ENCODE data around the gene ARF5. TPM values are rescaled to one million over a fixed set of nuclear protein-coding genes. Genes with fewer than 3 reads are reported as not detected.

The ARF5 gene
- total and polyA plus RNA-seq, 2 donors from 2014 or later: 132 to 223 TPM

GRCh38 chr7:127635659-127636285, 47.6 kb downstream of the ARF5 start:
- Histone ChIP-seq H3K36me3 (ENCODE audit: control insufficient read depth in 2 of 3, insufficient read depth in 3 of 3, low read length in 3 of 3) (no peaks in the 10 kb centered on the region), H3K27me3 (ENCODE audit: control insufficient read depth, insufficient read depth, low read length) (no peaks in the 10 kb centered on the region), H3K4me3 (ENCODE audit: low read length in 3 of 3) (no peak overlapping the region), H3K9me3 (ENCODE audit: control insufficient read depth in 2 of 3, insufficient read depth in 1 of 3, low read length in 3 of 3) (no peaks in the 10 kb centered on the region), H3K4me1 (ENCODE audit: control insufficient read depth in 2 of 3, insufficient read depth in 2 of 3, low read depth in 1 of 3, low read length in 3 of 3) (no peaks in the 10 kb centered on the region), H3K9ac (ENCODE audit: low read length in 3 of 3) (no peak overlapping the region), H3K27ac (ENCODE audit: low read depth in 2 of 2, low read length in 2 of 2) (no peak overlapping the region)
- no peak for FAIRE-seq
- TF ChIP-seq CTCF (IDR thresholded peaks at IDR 0.05; ENCODE audit: borderline replicate concordance, extremely low read depth, insufficient read depth): no peak
- DNase-seq: no peak
- intact Hi-C loops (cut with DNase I): no loop called here

DNA sequence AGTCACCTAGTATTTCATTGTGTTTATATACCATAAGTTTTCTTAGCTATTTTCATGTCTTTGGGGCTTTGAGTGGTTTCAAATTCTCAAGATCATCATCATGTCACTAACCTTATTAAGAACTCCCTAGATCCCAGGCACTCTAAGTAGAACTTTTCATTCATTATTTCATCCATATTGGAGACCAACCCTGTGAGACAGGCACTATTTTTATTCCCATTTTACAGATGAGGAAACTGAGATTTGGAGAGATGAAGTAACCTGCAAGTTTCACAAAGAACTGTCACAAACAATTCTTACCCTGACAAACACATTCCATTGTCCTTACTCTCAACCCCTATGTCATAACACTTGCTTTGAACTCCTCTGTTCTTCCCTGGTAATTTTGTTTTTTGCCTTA, 50.0 kb downstream of the ARF5 start:
- intact Hi-C loops (cut with DNase I): no loop called here
- no peak overlapping the region for H3K27ac ChIP-seq (ENCODE audit: low read depth in 2 of 2, low read length in 2 of 2)
- no peaks in the 10 kb centered on the region for H3K9me3 ChIP-seq (ENCODE audit: control insufficient read depth in 2 of 3, insufficient read depth in 1 of 3, low read length in 3 of 3)
- H3K36me3 ChIP-seq (ENCODE audit: control insufficient read depth in 2 of 3, insufficient read depth in 3 of 3, low read length in 3 of 3): no peaks in the 10 kb centered on the region
- H3K4me1 ChIP-seq (ENCODE audit: control insufficient read depth in 2 of 3, insufficient read depth in 2 of 3, low read depth in 1 of 3, low read length in 3 of 3): no peaks in the 10 kb centered on the region
- FAIRE-seq (no peak), DNase-seq (no peak)
- TF ChIP-seq CTCF (IDR thresholded peaks at IDR 0.05; ENCODE audit: borderline replicate concordance, extremely low read depth, insufficient read depth): no peak
- no peaks in the 10 kb centered on the region for H3K27me3 ChIP-seq (ENCODE audit: control insufficient read depth, insufficient read depth, low read length)
- no peak overlapping the region for H3K4me3 ChIP-seq (ENCODE audit: low read length in 3 of 3)
- no peak overlapping the region for H3K9ac ChIP-seq (ENCODE audit: low read length in 3 of 3)

Other genes starting within 250 kb of the ARF5 start
- 36.8 TPM for gene ZNF800, start 195.7 kb upstream of the ARF5 start, total RNA-seq
- gene ZNF800, start 195.7 kb upstream of the ARF5 start, polyA plus RNA-seq (ENCODE audit: insufficient read depth, low read depth, low replicate concordance): 4.5 TPM
- gene GCC1, start 2.8 kb upstream of the ARF5 start, total RNA-seq: 16.7 TPM
- 6.9 TPM for gene GCC1, start 2.8 kb upstream of the ARF5 start, polyA plus RNA-seq (ENCODE audit: insufficient read depth, low read depth, low replicate concordance)
- gene FSCN3, start 5.3 kb downstream of the ARF5 start, total RNA-seq: 0.57 TPM
- 1.2 TPM for gene FSCN3, start 5.3 kb downstream of the ARF5 start, polyA plus RNA-seq (ENCODE audit: insufficient read depth, low read depth, low replicate concordance)
- gene PAX4, start 29.7 kb downstream of the ARF5 start, total RNA-seq: not detected
- gene PAX4, start 29.7 kb downstream of the ARF5 start, polyA plus RNA-seq (ENCODE audit: insufficient read depth, low read depth, low replicate concordance): not detected
- gene SND1, start 63.8 kb downstream of the ARF5 start, total RNA-seq: 154 TPM
- 83.0 TPM for gene SND1, start 63.8 kb downstream of the ARF5 start, polyA plus RNA-seq (ENCODE audit: insufficient read depth, low read depth, low replicate concordance)